HFFc6 (cell line): ENCODE results near the gene DAPK1. TPM values are rescaled to one million over a fixed set of nuclear protein-coding genes. Genes with fewer than 3 reads are reported as not detected.

Experiments
- DNase-seq: peaks from one replicate; pipeline ENCODE4 v3.0.0-alpha.2; 2018
- H3K27ac Mint-ChIP-seq: 2 replicates; pipeline ENCODE4 v1.8.0; 2020; ENCODE audit warnings: mild to moderate bottlenecking, mixed read lengths
- H3K27me3 Mint-ChIP-seq: 2 replicates; pipeline ENCODE4 v1.8.0; 2021; ENCODE audit warnings: mild to moderate bottlenecking, moderate library complexity, mixed read lengths; ENCODE audit not compliant: insufficient read depth
- H3K36me3 Mint-ChIP-seq: 2 replicates; pipeline ENCODE4 v1.8.0; 2021; ENCODE audit warnings: low read depth, mixed read lengths
- H3K4me1 Mint-ChIP-seq: 2 replicates; pipeline ENCODE4 v1.8.0; 2020; ENCODE audit warnings: low read depth, mixed read lengths
- H3K4me3 Mint-ChIP-seq: 2 replicates; pipeline ENCODE4 v1.8.0; 2020; ENCODE audit warnings: mild to moderate bottlenecking, moderate library complexity, mixed read lengths
- H3K9me3 Mint-ChIP-seq: 2 replicates; pipeline ENCODE4 v1.8.0; 2020; ENCODE audit warnings: mild to moderate bottlenecking, mixed read lengths
- total RNA-seq, 6 experiments: library from RNA; stranded (reverse); fragmentation: NEBNext Ultra II Directional; extraction: Animal tissue kit (Norgen Biotek cat#: 25700); gene quantifications; 2 replicates in 1 of 6; 3 replicates in 5 of 6; pipeline ENCODE4 v1.2.3, GENCODE V29; 2021
- TF ChIP-seq, protein P1 (sequence below): fragments of 200-600 bp; sonication (generic); IDR thresholded peaks from 2 replicates; pipeline ENCODE4 v1.5.0; 2021; ENCODE audit warnings: antibody characterized with exemption, mild to moderate bottlenecking

DAPK1 gene
- total RNA-seq, 6 experiments from 2014 or later, result 0.06 to 0.36 (median 0.18) TPM

DNA sequence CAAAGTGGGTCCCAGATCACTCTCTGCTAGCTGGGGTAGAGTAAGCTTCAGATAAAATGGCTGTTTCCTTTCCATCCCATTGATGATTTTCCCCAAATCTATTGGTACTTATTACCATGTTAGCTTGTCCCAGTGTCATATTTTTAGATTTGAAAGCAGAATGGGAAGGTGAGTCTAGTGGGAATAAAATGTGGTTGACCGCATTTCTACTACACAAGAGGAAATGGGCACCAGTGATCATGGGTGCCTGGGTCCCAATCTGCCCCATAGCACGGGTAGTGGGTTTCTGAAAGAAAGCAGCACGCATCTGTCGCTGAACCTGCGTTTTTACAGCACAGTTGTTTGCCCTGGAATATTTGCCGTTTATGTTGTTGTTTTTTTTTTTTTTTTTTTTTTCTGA, 20.1 kb downstream of the DAPK1 start:
- Mint-ChIP-seq H3K4me3 (no peak overlapping the region), H3K36me3 (no peaks in the 10 kb centered on the region), H3K27me3 (peaks cover 1% of the 10 kb centered on the region; the same call in 1 of the 2 replicates), H3K27ac (no peak overlapping the region), H3K4me1 (no peaks in the 10 kb centered on the region), H3K9me3 (no peaks in the 10 kb centered on the region; the same call in 1 of the 2 replicates)
- TF ChIP-seq, protein P1, sequence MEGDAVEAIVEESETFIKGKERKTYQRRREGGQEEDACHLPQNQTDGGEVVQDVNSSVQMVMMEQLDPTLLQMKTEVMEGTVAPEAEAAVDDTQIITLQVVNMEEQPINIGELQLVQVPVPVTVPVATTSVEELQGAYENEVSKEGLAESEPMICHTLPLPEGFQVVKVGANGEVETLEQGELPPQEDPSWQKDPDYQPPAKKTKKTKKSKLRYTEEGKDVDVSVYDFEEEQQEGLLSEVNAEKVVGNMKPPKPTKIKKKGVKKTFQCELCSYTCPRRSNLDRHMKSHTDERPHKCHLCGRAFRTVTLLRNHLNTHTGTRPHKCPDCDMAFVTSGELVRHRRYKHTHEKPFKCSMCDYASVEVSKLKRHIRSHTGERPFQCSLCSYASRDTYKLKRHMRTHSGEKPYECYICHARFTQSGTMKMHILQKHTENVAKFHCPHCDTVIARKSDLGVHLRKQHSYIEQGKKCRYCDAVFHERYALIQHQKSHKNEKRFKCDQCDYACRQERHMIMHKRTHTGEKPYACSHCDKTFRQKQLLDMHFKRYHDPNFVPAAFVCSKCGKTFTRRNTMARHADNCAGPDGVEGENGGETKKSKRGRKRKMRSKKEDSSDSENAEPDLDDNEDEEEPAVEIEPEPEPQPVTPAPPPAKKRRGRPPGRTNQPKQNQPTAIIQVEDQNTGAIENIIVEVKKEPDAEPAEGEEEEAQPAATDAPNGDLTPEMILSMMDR, result no peak
- DNase-seq, result no peak

DNA sequence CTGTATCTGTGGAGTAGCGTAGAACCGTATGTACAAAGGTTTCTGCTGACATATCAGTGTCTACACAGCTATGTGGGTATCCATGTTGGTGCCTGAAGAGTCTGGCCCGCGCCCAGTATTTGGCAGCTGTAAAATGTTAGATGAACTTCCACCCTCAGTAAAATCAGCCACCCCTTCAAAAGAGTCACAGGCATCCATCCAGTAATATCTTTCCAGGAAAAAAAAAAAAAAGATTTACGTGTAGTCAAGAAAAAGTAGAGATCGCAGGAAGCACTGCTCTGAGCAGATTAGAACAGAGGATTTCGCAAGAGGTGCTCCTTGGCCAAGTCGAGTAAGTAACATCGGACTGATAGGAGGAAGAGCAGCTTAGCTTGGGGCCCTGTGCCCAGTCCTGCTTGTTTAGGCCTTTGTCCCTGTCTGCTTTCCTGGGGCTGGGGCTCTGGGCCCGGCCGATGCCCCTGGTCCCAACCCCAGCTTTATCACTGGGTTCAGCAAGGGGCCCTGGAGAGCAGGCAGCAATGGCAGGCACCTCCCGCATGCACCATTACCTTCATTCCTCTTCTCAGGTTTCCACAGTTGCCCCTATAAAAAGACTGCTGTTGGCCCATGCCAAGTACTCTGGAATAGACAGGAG, 21.2 kb downstream of the DAPK1 start:
- Mint-ChIP-seq H3K4me3 (no peak overlapping the region), H3K27ac (no peak overlapping the region), H3K4me1 (no peaks in the 10 kb centered on the region), H3K27me3 (peaks cover 1% of the 10 kb centered on the region; the same call in 1 of the 2 replicates), H3K36me3 (no peaks in the 10 kb centered on the region), H3K9me3 (no peaks in the 10 kb centered on the region; the same call in 1 of the 2 replicates)
- DNase-seq, result no peak
- TF ChIP-seq, protein P1, result no peak

DNA sequence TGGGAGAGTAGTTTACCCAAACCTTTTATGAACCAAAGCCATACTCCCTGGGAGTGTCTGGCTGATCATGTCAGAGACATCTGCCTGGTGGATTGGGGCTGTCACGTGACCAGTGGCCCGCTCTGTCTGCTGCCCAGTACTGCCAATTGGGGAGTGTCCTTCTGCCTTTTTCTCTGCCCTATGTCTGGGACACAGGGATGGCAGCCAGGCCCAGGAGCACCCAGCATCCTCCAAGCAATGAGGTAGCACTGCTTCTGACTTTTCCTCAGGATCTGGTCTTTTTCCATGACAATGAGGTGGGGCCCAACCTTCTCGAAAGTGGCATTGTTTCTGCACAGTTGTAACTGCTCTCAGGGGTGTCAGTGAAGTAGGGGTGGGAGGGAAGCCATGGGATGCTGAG, 21.8 kb downstream of the DAPK1 start:
- TF ChIP-seq, protein P1, result no peak
- H3K4me1 Mint-ChIP-seq, result no peaks in the 10 kb centered on the region
- no peaks in the 10 kb centered on the region for H3K36me3 Mint-ChIP-seq
- H3K9me3 Mint-ChIP-seq, result no peaks in the 10 kb centered on the region; the same call in 1 of the 2 replicates
- DNase-seq, result no peak
- no peak overlapping the region for H3K27ac Mint-ChIP-seq
- H3K27me3 Mint-ChIP-seq, result peaks cover 1% of the 10 kb centered on the region; the same call in 1 of the 2 replicates
- H3K4me3 Mint-ChIP-seq, result no peak overlapping the region

DNA sequence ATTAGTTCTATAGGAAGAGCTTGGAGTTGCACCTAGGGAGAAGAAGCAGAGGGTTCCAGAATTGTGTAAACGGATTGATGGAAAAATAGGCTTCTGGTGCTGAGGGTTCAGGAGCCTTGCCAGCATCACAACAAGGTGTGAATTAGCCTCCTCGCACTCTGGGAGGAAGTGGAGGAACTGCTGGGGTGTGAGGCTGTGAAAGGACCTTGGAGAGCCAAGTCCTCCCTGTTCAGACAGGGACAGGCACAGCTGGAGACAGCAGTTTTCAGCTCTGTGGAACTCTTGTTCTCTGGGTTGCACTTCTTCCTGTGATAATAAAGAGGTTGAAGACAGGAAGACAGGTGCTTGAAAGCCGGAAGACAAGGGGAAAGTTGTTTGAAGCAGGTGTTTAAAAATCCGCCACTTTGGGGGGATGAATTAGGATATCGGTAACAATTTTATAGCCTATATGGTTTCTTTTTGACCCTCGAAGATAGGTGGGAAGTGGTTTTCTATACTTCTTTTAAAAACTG, 22.6 kb downstream of the DAPK1 start:
- H3K4me1 Mint-ChIP-seq, result no peaks in the 10 kb centered on the region
- H3K27ac Mint-ChIP-seq, result no peak overlapping the region
- peaks cover 1% of the 10 kb centered on the region; the same call in 1 of the 2 replicates for H3K27me3 Mint-ChIP-seq
- no peak for DNase-seq
- TF ChIP-seq, protein P1, result no peak
- no peak overlapping the region for H3K4me3 Mint-ChIP-seq
- no peaks in the 10 kb centered on the region; the same call in 1 of the 2 replicates for H3K9me3 Mint-ChIP-seq
- H3K36me3 Mint-ChIP-seq, result no peaks in the 10 kb centered on the region

DNA sequence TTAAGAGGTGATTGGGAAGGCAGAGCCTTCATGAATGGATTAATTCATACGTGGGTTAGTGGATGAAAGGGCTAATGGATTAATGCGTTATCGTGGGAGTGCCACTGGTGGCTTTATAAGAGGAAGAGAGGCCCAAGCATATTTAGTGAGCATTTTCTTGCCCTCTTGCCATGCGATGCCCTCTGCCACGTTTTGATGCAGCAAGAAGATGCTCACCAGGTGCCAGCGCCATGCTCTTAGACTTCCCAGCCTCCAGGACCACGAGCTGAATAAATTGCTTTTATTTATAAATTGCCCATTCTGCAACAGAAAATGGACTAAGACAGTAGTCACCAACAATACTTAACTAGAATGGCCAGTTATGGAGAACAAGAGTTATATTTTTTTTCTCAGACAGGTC, 24.2 kb downstream of the DAPK1 start:
- H3K4me1 Mint-ChIP-seq, result no peaks in the 10 kb centered on the region
- no peak overlapping the region for H3K27ac Mint-ChIP-seq
- H3K27me3 Mint-ChIP-seq, result peaks cover 1% of the 10 kb centered on the region; the same call in 1 of the 2 replicates
- DNase-seq, result no peak
- TF ChIP-seq, protein P1, result no peak
- no peaks in the 10 kb centered on the region; the same call in none of the 2 replicates for H3K9me3 Mint-ChIP-seq
- no peaks in the 10 kb centered on the region for H3K36me3 Mint-ChIP-seq
- no peak overlapping the region for H3K4me3 Mint-ChIP-seq
